ENCODE data around the gene ATRAID. TPM values are rescaled to one million over a fixed set of nuclear protein-coding genes. Genes with fewer than 3 reads are reported as not detected.

Gene ATRAID
- polyA plus RNA-seq, 3 donors: 158 to 166 (median 164) TPM

DNA sequence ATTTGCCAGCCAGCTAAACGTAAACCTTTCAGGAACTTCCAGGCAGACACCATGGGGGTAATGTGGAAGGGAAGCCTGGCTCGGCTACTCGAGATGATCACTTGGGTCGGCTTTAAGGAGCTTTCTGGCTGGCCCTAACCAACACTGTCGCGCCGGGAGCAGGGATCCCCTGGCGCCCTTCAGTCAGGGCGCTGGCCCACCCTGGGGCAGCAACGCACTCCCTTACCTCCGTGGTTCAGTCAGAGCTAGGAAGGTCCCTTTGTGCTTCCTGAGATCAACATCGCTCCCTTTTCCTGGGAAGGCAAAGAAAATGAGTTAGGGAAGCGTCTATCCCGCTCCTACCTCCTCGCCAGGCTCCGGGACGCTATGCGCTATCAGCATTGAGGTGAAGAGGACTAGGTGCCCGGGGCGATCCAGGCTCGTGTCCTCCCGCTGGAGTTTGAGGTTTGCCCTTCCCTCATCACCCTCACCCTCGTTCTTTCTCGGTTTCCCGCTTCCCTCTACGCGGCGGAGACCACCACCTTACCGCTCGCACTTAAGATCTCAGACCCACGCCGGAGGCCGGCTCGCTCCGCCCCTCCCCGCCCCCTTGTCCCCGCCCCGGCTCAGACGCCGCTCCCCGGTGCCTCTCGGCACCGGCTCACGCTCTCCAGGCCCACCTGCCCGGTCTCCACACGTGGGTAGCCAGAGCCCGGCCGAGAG is 449 bp upstream of the ATRAID start:
- no peak for DNase-seq

DNA sequence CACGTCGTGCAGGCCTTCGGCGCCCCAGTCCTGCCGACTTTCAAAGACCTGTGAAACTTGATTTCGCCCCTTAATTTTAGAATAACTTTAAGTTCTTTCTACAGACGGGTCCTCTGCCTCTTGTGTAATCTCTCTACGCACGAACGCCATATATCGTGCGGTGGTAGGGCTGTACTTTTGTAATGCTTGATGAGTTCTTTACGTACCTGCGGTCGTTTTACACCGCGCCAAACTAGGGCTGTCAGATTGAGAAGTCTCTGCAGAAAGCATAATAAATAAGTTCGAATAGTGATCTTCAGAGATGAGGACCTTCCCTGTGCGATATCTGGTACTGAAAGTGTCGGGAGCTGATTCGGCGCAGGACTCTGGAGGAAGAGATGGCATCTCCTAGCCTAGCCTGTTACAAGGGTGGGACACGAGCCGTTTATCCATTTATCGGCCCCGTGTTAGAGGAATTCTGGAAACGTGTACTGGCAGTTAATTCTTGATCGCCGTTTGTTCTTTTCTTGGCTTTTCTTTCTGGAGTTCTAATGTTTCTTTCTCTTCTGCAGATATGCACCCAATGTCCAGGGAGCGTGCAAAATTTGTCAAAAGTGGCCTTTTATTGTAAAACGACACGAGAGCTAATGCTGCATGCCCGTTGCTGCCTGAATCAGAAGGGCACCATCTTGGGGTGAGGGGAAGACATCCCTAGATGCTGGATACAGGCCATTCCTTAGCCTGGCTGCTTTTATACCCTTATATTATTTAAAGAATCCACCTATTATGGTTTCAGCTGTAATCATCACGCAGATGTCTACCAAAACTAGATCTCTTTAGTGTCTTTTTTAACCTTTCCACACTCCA is 1.0 kb downstream of the ATRAID start:
- DNase-seq: no peak

DNA sequence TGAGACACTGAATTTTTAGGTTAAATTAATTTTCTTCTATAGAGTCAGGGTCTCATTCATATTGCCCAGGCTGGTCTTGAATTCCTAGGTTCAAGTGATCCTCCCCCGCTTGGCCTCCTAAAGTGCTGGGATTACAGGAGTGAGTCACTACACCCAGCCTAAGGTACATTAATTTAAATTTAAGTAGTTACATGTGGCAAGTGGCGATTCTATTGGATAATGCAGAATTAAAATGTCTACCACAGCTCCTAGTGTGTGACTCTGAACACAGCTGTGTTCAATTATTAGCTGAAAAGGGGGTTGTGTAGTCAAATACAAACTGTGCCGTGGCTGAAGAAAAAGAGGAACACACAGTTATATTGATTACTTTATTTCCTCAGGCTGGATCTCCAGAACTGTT is 3.1 kb downstream of the ATRAID start:
- DNase-seq: no peak

DNA sequence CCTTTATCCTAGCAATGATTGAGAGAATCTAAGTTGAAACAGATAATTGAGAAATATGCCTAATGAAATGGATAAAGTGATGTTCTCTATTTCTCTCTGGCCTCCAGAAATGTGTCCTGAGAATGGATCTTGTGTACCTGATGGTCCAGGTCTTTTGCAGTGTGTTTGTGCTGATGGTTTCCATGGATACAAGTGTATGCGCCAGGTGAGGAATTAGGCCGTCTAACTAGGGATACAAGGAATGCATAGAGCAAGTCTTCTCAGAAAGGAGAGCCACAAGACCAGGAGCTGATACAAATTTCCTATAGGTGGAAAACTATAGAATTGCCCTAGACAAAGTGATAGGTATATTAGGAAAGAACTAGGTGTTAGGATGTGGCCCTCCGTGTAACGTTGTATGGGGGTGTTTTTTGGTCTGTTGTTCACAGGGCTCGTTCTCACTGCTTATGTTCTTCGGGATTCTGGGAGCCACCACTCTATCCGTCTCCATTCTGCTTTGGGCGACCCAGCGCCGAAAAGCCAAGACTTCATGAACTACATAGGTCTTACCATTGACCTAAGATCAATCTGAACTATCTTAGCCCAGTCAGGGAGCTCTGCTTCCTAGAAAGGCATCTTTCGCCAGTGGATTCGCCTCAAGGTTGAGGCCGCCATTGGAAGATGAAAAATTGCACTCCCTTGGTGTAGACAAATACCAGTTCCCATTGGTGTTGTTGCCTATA is 4.7 kb downstream of the ATRAID start:
- no peak for DNase-seq

DNA sequence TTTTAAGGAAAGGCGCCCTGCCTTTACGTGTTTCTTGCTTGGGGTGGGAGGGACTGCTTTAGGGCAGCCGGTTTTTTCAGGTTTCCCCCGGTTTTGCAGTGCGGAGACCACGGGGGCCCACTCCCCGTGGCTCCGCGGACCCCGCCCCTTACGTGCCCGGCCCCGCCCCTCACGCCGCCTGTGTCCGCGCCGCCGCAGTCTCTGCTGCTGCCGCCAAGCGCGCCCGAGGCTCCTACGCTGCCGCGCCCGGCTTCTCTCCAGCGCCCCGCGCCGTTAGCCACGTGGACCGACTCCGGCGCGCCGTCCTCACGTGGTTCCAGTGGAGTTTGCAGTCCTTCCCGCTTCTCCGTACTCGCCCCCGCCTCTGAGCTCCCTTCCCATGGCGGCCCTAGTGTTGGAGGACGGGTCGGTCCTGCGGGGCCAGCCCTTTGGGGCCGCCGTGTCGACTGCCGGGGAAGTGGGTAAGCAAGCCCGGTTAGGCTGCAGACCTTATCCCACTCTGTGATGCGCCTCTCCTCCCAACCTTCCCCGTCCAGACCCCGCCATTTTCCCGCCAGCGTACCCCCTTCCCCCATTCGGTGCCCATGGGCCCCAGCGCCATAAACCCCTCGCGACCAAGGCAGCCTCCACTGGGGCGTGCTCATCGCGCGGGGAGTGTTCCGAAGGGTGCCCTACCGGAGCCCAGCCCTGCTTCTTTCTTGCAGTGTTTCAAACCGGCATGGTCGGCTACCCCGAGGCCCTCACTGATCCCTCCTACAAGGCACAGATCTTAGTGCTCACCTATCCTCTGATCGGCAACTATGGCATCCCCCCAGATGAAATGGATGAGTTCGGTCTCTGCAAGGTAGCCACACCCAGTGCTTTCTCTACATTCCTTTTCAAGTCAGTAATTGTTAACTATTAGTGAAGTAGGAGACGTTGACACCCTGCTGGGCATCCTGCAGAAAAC is 5.6 kb downstream of the ATRAID start, which contains the start of gene CAD:
TSS of gene CAD (plus strand) at position 197 of the 949 bp plus-strand sequence. CDS start at position 380, 183 bp downstream.
- peak; percentile 86 for DNase-seq

DNA sequence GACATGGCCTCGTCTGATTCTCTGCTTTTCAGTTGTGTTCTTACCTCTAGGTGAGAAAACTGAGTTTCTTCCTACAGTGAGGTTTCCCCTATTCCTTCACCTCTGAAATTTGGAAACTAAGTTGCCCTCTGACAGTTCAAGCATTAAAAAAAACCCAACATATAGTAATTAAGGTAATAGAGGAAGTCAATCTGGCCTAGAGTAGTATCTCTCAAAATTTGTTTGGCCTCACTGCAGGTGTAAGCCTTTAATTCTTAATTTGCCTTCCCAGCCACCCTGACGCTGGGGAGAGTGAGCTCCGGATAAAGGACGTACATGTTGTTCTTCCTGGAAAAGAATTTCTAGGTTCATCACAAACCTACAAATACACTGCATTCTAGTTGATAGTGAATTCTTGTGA is 6.8 kb downstream of the ATRAID start:
- DNase-seq: no peak

DNA sequence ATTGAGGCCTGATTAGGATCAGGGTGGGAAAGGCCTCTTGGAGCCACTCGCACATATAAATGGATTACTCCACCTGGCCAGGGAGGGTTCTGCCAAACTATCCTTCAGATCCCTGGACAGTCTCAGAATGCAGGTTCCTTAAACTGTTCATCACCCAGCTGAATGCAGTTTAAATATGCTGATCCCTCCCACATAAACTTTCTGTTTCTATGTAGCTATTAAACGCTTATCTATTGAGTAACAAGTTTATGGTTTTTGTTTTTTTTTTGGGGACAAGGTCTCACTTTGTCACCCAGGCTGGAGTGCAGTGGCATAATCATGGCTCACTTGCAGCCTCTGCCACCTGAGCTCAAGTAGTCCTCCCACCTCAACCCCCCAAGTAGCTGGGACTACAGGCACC is 7.2 kb downstream of the ATRAID start:
- no peak for DNase-seq

DNA sequence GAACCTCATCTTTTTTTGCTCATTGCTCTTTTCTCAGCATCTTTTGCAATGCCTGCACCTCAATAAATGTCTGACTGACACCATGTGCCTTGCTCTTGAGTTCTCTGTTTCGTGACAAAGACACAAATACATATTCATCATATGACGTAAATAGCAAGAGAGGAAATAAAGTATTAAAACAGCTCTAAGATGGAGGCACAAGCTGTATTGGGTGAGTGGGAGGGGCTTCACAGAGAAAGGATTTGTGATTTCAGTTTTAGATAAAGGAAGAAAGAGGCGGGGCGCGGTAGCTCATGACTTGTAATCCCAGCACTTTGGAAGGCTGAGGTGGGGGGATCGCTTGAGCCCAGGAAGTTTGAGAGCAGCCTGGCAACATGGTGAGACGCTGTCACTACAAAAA is 8.2 kb downstream of the ATRAID start:
- DNase-seq: no peak

DNA sequence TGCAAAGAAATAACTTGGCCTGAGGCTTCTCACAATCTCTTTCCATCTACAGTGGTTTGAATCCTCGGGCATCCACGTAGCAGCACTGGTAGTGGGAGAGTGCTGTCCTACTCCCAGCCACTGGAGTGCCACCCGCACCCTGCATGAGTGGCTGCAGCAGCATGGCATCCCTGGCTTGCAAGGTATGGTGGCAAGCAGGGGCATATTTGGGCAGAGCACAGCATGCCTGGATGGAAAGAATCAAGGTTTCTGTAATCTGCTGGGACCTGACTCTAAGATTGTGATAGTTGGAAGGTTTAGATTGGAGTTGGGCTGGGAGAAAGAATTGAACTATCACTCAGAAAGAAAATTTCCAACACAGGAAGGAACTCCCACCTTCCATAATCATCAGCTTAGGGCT is 9.3 kb downstream of the ATRAID start:
- no peak for DNase-seq

DNA sequence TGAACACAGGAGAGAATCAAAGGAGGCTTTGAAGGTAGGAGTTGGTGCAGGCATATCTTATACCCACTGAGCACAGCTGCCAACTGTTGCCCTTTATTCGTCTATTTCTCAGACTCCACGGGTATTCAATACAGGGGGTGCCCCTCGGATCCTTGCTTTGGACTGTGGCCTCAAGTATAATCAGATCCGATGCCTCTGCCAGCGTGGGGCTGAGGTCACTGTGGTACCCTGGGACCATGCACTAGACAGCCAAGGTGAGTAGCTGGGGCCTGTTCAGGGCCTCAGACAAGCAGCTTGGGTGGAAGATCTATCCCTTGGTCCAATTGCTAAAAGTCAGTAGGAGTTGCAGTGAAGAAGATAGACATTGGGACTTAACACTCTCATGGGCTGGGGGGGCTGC is 10.6 kb downstream of the ATRAID start:
- no peak for DNase-seq

DNA sequence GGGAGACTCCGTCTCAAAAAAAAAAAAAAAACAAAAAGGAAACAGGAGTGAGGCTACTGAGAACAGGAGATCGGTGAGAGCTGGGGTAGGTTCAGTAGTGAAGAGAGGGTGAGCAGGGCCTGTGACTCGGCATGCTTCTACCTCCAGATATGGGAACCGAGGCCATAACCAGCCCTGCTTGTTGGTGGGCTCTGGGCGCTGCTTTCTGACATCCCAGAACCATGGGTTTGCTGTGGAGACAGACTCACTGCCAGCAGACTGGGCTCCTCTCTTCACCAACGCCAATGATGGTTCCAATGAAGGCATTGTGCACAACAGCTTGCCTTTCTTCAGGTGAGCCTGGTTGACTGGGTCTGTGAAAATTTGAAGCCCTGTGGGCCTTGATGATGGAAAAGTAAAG is 11.6 kb downstream of the ATRAID start:
- DNase-seq: no peak

DNA sequence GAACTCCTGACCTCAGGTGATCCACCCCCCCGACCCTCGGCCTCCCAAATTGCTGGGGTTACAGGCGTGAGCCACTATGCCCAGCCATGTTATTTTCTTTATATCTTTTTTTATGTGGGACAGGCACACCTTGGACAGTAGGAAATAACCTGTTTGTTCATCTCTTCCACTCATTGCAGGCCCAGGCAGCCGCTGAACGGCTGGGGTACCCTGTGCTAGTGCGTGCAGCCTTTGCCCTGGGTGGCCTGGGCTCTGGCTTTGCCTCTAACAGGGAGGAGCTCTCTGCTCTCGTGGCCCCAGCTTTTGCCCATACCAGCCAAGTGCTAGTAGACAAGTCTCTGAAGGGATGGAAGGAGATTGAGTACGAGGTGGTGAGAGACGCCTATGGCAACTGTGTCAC is 13.7 kb downstream of the ATRAID start:
- no peak for DNase-seq

DNA sequence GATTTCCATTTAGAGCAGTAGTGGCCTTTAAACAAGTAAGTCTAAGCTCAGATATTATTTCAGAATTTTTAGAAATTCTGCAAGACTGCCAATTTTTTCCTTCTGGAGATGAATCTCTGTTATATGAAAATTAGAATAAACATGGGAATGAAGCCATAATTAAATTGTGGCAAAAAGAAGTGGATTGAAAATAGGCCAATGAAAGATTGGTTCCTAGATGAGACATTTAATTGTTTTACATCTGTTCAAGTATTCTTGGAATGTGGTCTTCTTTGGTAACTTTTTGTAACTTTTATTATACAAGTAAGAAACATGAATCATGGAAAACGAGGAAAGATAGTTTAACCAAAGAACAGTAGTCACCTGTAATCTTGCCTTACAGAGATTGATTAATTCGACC is 15.7 kb downstream of the ATRAID start:
- DNase-seq: no peak

DNA sequence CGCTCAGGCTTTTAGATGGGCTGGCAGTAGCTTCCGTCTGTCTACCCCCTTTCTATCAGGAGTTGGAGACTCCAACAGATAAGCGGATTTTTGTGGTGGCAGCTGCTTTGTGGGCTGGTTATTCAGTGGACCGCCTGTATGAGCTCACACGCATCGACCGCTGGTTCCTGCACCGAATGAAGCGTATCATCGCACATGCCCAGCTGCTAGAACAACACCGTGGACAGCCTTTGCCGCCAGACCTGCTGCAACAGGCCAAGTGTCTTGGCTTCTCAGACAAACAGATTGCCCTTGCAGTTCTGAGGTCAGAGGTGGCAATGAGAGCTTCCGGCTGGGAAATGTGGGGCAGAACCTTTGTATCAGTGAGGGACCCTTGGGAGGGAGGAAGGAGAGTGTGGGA is 20.1 kb downstream of the ATRAID start:
- no peak for DNase-seq

DNA sequence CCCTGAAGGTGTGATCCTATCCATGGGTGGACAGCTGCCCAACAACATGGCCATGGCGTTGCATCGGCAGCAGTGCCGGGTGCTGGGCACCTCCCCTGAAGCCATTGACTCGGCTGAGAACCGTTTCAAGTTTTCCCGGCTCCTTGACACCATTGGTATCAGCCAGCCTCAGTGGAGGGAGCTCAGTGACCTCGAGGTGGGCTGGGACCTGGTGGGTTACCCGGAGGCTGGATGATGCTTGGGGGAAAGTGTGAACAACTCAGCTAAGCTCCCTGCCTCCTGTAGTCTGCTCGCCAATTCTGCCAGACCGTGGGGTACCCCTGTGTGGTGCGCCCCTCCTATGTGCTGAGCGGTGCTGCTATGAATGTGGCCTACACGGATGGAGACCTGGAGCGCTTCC is 21.5 kb downstream of the ATRAID start:
- no peak for DNase-seq

DNA sequence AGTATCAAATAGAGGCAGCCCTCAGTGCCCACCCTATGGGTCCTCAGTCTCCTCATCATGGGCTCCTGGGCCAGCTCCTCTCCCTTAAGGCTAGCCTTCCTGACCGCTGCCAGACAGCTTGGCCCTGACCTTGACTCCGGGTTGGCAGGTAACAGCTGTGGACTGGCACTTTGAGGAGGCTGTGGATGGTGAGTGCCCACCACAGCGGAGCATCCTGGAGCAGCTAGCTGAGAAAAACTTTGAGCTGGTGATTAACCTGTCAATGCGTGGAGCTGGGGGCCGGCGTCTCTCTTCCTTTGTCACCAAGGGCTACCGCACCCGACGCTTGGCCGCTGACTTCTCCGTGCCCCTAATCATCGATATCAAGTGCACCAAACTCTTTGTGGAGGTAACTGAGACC is 24.3 kb downstream of the ATRAID start:
- no peak for DNase-seq

DNA sequence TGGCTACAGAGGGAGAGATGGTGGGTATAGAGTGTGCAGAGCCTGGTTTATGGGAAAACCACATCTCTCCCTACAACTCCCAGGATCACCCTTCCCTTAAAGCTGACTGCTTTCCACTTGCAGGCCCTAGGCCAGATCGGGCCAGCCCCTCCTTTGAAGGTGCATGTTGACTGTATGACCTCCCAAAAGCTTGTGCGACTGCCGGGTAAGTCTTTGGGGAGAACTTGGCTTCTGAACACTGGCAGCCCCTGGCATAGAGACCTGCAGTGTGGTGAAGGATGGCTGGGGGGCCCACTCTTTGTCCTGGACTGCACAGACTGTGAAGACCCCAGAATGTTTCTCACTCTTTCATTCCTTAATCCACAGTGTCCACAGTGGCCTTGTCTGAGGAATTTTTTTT is 24.8 kb downstream of the ATRAID start:
- no peak for DNase-seq

DNA sequence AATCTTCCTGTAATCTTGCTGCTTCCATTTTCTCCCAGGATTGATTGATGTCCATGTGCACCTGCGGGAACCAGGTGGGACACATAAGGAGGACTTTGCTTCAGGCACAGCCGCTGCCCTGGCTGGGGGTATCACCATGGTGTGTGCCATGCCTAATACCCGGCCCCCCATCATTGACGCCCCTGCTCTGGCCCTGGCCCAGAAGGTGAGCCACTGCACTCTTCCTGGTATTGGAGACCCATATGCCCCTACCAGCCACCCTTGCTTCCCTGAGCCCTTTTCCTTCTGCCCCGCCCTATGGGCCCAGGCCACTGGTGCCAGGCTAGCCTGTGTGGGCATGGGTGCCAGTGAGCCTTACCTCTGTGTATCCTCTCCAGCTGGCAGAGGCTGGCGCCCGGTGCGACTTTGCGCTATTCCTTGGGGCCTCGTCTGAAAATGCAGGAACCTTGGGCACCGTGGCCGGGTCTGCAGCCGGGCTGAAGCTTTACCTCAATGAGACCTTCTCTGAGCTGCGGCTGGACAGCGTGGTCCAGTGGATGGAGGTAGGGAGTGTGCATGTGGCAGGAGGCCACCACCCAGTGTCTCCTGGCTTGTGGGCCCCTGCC is 25.6 kb downstream of the ATRAID start:
- no peak for DNase-seq

DNA sequence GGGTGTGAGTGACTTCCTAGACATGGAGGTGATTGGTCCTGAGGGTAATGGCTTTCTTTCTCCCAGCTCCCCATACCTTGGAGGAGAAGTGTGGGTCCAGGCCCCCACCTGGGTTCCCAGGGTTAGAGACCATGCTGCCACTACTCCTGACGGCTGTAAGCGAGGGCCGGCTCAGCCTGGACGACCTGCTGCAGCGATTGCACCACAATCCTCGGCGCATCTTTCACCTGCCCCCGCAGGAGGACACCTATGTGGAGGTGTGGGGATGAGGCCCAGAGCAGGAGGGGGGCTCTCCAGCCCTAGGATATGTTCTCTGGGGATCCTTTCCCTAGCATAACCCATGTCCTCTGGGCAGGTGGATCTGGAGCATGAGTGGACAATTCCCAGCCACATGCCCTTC is 27.1 kb downstream of the ATRAID start:
- DNase-seq: no peak

DNA sequence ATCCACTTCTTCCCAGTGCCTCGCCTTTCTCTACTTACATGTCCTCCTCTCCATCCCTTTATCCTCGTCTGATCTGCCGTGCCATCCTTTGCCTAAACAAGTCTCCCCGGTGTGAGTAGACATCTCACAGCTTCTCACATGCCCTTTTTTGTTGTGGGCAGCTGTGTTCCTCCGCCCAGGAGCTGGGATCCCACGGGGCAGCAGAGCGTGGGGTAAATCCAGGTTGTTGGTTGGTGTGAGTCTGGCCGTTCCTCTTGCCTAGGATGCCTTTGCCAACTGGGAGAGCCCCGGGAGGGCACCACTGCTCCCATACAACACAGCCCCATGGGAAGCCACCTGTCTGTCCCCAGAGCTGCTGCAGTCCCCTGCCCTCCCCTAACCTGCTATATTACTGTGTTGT is 28.6 kb downstream of the ATRAID start:
- DNase-seq: no peak
